HL-60 (cell line): ENCODE data around the gene RELB.

ENCODE experiments used
- DNase-seq, 2 experiments: peaks; one replicate each; pipeline ENCODE4 v3.0.0-alpha.2; 2010 to 2020; ENCODE audit warnings: low read depth in 1 of 2, low spot score in 1 of 2
- H3K27ac ChIP-seq: fragments of 250-450 bp; sonication (Bioruptor Pico); replicated peaks from 2 replicates; pipeline ENCODE4 v1.5.1; 2020; ENCODE audit warnings: mild to moderate bottlenecking, moderate library complexity
- H3K27me3 ChIP-seq: fragments of 250-450 bp; sonication (Bioruptor Pico); 2 replicates; pipeline ENCODE4 v1.5.1; 2021; ENCODE audit warnings: mild to moderate bottlenecking, moderate library complexity; ENCODE audit not compliant: insufficient read depth, poor library complexity, severe bottlenecking
- H3K4me3 ChIP-seq: replicated peaks from 2 replicates; pipeline ENCODE4 v1.5.1; 2011; ENCODE audit warnings: mild to moderate bottlenecking, control low read depth, low read length; ENCODE audit not compliant: insufficient read depth
- CTCF ChIP-seq: IDR thresholded peaks from one replicate; pipeline ENCODE4 v1.5.1; 2011; ENCODE audit warnings: low read length, control low read depth, inconsistent platforms; ENCODE audit not compliant: insufficient read depth
- GABPA ChIP-seq: IDR thresholded peaks from 2 replicates; pipeline ENCODE4 v1.6.1; 2012; ENCODE audit warnings: low read depth
- POLR2AphosphoS5 ChIP-seq: IDR thresholded peaks from 2 replicates; pipeline ENCODE4 v1.6.1; 2012; ENCODE audit warnings: low read depth
- SPI1 ChIP-seq: IDR thresholded peaks from 2 replicates; pipeline ENCODE4 v1.6.1; 2012; ENCODE audit warnings: low read depth, mild to moderate bottlenecking, borderline replicate concordance
- TF ChIP-seq, protein P1 (sequence below): IDR thresholded peaks from 2 replicates; pipeline ENCODE4 v1.6.1; 2012; ENCODE audit warnings: low read depth; ENCODE audit not compliant: insufficient replicate concordance

RELB gene

DNA sequence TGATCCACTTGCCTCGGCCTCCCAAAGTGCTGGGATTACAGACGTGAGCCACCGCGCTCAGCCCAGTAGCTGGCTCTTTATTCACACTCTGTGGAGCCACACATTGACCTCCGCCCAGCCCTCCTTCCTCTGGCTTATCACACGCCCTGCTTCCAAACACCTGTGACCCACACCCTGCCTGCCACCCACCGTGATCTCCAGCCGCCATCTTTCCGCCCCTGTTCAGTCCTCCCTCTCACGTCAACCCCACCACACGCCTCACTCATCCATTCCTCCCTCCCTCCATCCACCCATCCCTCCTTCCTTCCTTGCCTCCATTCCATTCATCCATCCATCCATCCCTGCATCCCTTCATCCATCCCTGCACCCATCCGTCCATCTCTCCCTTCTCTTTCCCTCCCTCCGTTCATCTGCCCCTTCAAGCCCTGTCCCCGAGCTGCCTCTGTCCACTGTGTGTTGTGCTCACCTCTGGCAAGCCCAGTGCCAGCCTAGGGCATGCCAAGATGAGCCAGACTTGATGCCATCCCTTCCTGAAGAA lies 57.4 kb downstream of the RELB start:
- no peak overlapping the region for H3K27ac ChIP-seq
- no peaks in the 10 kb centered on the region for H3K27me3 ChIP-seq
- DNase-seq, result no peak
- TF ChIP-seq SPI1, result no peak
- TF ChIP-seq, protein P1, sequence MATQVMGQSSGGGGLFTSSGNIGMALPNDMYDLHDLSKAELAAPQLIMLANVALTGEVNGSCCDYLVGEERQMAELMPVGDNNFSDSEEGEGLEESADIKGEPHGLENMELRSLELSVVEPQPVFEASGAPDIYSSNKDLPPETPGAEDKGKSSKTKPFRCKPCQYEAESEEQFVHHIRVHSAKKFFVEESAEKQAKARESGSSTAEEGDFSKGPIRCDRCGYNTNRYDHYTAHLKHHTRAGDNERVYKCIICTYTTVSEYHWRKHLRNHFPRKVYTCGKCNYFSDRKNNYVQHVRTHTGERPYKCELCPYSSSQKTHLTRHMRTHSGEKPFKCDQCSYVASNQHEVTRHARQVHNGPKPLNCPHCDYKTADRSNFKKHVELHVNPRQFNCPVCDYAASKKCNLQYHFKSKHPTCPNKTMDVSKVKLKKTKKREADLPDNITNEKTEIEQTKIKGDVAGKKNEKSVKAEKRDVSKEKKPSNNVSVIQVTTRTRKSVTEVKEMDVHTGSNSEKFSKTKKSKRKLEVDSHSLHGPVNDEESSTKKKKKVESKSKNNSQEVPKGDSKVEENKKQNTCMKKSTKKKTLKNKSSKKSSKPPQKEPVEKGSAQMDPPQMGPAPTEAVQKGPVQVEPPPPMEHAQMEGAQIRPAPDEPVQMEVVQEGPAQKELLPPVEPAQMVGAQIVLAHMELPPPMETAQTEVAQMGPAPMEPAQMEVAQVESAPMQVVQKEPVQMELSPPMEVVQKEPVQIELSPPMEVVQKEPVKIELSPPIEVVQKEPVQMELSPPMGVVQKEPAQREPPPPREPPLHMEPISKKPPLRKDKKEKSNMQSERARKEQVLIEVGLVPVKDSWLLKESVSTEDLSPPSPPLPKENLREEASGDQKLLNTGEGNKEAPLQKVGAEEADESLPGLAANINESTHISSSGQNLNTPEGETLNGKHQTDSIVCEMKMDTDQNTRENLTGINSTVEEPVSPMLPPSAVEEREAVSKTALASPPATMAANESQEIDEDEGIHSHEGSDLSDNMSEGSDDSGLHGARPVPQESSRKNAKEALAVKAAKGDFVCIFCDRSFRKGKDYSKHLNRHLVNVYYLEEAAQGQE, result no peak
- no peak for TF ChIP-seq POLR2AphosphoS5
- TF ChIP-seq CTCF, result no peak
- no peak for TF ChIP-seq GABPA
- no peak overlapping the region for H3K4me3 ChIP-seq

GRCh38 chr19:45059258-45059965 lies 58.1 kb downstream of the RELB start:
- TF ChIP-seq CTCF, result peak; percentile 92
- TF ChIP-seq, protein P1, result no peak
- Histone ChIP-seq H3K27me3 (no peaks in the 10 kb centered on the region), H3K4me3 (no peak overlapping the region), H3K27ac (no peak overlapping the region)
- DNase-seq, result peak in 1 of 2 experiments; percentile 80

- H3K27me3 ChIP-seq, result no peaks in the 10 kb centered on the region
- H3K27ac ChIP-seq, result no peak overlapping the region
- TF ChIP-seq GABPA (no peak), SPI1 (no peak), CTCF (no peak), POLR2AphosphoS5 (no peak)
- TF ChIP-seq, protein P1, result no peak
- no peak overlapping the region for H3K4me3 ChIP-seq
- no peak for DNase-seq
Observed at GRCh38 chr19:45061965-45062364, 60.7 kb downstream of the RELB start.
